ENCODE data around the gene KRTAP4-2.

GRCh38 chr17:41185001-41185400 is 7.0 kb upstream of the KRTAP4-2 start:
- TF ChIP-seq CTCF (IDR thresholded peaks at IDR 0.05; ENCODE audit: low read length) (no peak), EZH2 (IDR thresholded peaks at IDR 0.05; ENCODE audit: borderline replicate concordance, low read length) (no peak)

Data from OCI-LY1 (cell line).